ENCODE measurements around the gene PAN3. TPM values are rescaled to one million over a fixed set of nuclear protein-coding genes. Genes with fewer than 3 reads are reported as not detected.

The PAN3 gene
- polyA plus RNA-seq, 1 experiment: 10.7 TPM

- H3K36me3 ChIP-seq (ENCODE audit: control insufficient read depth, insufficient read depth, low read length): no peaks in the 10 kb centered on the region
- no peak for TF ChIP-seq CTCF (IDR thresholded peaks at IDR 0.05; ENCODE audit: insufficient read depth, low read depth, low read length)
- H3K27me3 ChIP-seq (ENCODE audit: control insufficient read depth, insufficient read depth, low read length): no peaks in the 10 kb centered on the region
- ChIA-PET CTCF (interaction anchor here (0.6 kb wide), 1 partner anchor 9 kb away, joined by 3 read pairs; no protein-coding TSS in a partner anchor), POLR2A (no interaction called here)
- no peak for DNase-seq (ENCODE audit: low read depth)
- no peak overlapping the region for H3K4me3 ChIP-seq (ENCODE audit: low read depth, low read length)
Observed at GRCh38 chr13:28147495-28147894, 9.2 kb downstream of the PAN3 start.

- Histone ChIP-seq H3K36me3 (ENCODE audit: control insufficient read depth, insufficient read depth, low read length) (no peaks in the 10 kb centered on the region), H3K4me3 (ENCODE audit: low read depth, low read length) (no peak overlapping the region), H3K27me3 (ENCODE audit: control insufficient read depth, insufficient read depth, low read length) (no peaks in the 10 kb centered on the region)
- no peak for DNase-seq (ENCODE audit: low read depth)
- no peak for TF ChIP-seq CTCF (IDR thresholded peaks at IDR 0.05; ENCODE audit: insufficient read depth, low read depth, low read length)
- CTCF ChIA-PET: no interaction called here
- POLR2A ChIA-PET: no interaction called here
Observed at GRCh38 chr13:28159057-28159456, 20.7 kb downstream of the PAN3 start.

GRCh38 chr13:28161370-28161769, 23.0 kb downstream of the PAN3 start:
- H3K4me3 ChIP-seq (ENCODE audit: low read depth, low read length): no peak overlapping the region
- ChIA-PET CTCF (interaction anchor here (0.6 kb wide), 1 partner anchor 23 kb away, joined by 4 read pairs; no protein-coding TSS in a partner anchor), POLR2A (no interaction called here)
- no peak for TF ChIP-seq CTCF (IDR thresholded peaks at IDR 0.05; ENCODE audit: insufficient read depth, low read depth, low read length)
- H3K36me3 ChIP-seq (ENCODE audit: control insufficient read depth, insufficient read depth, low read length): no peaks in the 10 kb centered on the region
- no peaks in the 10 kb centered on the region for H3K27me3 ChIP-seq (ENCODE audit: control insufficient read depth, insufficient read depth, low read length)
- DNase-seq (ENCODE audit: low read depth): no peak

- DNase-seq (ENCODE audit: low read depth): no peak
- H3K4me3 ChIP-seq (ENCODE audit: low read depth, low read length): no peak overlapping the region
- H3K36me3 ChIP-seq (ENCODE audit: control insufficient read depth, insufficient read depth, low read length): no peaks in the 10 kb centered on the region
- ChIA-PET POLR2A (no interaction called here), CTCF (no interaction called here)
- TF ChIP-seq CTCF (IDR thresholded peaks at IDR 0.05; ENCODE audit: insufficient read depth, low read depth, low read length): no peak
- H3K27me3 ChIP-seq (ENCODE audit: control insufficient read depth, insufficient read depth, low read length): no peaks in the 10 kb centered on the region
Observed at GRCh38 chr13:28163587-28163986, 25.2 kb downstream of the PAN3 start.

GRCh38 chr13:28166257-28166656, 27.9 kb downstream of the PAN3 start:
- ChIA-PET CTCF (interaction anchor here (0.6 kb wide), 1 partner anchor 1661 kb away, joined by 3 read pairs; no protein-coding TSS in a partner anchor), POLR2A (no interaction called here)
- Histone ChIP-seq H3K27me3 (ENCODE audit: control insufficient read depth, insufficient read depth, low read length) (no peaks in the 10 kb centered on the region), H3K36me3 (ENCODE audit: control insufficient read depth, insufficient read depth, low read length) (0 out of 2 replicates have a peak, but pooled peaks cover under 1% of the 10 kb centered on the region), H3K4me3 (ENCODE audit: low read depth, low read length) (no peak overlapping the region)
- no peak for TF ChIP-seq CTCF (IDR thresholded peaks at IDR 0.05; ENCODE audit: insufficient read depth, low read depth, low read length)
- no peak for DNase-seq (ENCODE audit: low read depth)
